HG03159 (cell line): ENCODE data around the gene FTH1.

Experiments
- ATAC-seq: cut with Tn5 transposase; IDR thresholded peaks from one replicate; pipeline ENCODE4 v1.9.1; 2021; ENCODE audit warnings: mild to moderate bottlenecking, moderate library complexity; ENCODE audit not compliant: unreplicated experiment

Gene FTH1

DNA sequence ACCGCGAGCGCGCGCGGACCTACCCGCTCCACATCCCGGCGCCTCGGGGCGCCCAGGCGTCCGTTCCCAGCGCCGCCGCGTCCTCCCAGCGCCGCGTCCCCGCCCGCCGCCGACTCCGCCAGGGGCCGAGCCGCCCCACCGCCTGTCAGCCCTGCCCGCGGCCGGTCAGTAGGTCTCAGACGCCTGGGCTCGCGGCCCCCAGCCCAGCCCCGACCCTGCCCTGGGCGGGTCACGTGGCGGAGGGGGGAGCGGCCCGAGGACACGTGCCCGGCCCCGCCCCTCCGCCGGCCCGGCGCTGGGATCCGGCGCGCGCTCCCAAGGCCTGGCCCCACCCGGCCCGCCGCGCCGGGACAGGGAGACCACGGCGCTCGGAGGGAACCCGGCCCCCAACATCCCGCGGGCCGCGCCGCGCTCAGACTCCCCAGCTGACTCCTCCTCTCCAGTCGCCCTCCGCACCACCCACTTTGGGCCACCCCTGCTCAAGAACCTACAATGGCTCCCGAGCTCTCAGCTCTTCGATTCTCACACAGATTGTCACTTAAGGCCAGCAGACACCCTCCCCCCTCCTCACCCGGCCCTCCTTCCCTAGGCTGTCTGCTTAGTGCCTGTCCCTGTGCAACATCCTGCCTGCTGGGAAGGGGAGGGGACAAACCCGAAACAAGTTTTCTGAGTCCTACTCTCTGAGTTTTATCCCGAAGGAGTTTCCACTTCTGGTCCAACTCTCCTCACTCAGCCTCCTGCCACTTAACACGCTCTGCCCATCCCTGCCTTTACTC lies 49.9 kb downstream of the FTH1 start, which contains the start of gene RAB3IL1:
Gene RAB3IL1 (minus strand): TSS at position 233 of the 776 bp plus-strand sequence. CDS start 199 bp downstream, at position 34.
- no peak for ATAC-seq

GRCh38 chr11:61916737-61917333 lies 50.6 kb downstream of the FTH1 start:
- no peak for ATAC-seq

DNA sequence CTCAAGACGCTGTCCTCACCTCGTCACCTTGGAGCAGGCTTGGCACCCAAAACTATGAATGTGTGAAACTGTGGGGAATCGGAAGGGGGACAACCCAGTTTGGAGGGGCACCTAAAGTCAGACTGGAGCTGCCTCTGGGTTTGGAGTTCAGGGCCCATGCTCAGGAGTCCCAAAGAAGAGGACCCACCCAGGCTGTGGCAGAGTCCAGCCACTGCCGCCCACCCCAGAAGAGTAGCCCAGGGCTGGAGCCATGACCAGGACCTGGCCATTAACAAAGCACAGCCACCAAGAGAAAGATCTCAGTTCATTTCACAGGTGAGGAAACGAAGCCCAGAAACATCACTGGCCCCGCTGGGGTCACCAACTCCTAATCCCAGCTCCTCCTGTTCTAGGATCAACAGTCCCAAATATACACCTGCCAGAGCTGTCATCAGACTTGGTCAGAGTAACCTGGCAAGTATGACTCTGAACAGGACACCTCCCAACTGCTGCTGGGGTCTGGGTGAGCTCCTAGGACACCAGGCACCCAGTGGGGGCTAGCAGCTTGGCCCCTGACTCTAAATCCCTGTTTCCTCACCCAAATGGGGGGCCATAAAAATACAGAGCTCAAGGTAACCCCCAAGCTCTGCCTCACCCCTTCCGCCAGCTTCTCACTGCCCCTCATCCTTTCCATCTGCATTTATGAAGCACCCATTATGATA lies 52.8 kb downstream of the FTH1 start:
- ATAC-seq: no peak
